ENCODE data around the gene RNF144A.

DNA sequence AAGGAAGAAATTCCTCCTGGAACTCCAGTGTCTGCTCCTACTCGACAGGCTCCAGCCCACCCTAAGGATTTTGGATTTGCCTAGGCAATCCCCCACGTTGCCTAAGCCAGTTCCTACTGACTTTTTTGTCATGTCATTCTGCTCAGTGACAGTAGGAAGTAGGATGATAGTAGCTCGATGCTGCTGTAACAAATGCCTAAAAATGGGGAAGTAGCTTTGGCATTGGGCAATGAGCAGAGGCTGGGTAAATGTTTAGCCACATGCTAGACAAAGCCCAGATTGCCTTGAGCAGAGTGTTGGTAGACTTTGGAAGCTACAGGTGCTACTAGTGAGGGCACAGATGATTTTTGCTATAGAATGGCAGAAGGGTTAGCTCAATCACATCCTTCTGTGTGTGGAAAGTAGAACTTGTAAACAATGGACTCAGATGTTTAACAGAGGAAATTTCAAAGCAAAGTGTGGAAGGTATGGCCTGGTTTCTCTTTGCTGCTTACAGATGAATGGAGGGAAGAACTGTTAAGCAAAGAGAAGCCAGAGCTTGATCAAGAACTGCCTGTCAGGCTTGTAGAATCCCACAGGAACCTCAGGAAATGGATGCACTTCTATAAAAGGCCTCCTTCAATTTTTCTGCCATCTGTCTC, 154.8 kb downstream of the RNF144A start:
- TF ChIP-seq, protein P1, sequence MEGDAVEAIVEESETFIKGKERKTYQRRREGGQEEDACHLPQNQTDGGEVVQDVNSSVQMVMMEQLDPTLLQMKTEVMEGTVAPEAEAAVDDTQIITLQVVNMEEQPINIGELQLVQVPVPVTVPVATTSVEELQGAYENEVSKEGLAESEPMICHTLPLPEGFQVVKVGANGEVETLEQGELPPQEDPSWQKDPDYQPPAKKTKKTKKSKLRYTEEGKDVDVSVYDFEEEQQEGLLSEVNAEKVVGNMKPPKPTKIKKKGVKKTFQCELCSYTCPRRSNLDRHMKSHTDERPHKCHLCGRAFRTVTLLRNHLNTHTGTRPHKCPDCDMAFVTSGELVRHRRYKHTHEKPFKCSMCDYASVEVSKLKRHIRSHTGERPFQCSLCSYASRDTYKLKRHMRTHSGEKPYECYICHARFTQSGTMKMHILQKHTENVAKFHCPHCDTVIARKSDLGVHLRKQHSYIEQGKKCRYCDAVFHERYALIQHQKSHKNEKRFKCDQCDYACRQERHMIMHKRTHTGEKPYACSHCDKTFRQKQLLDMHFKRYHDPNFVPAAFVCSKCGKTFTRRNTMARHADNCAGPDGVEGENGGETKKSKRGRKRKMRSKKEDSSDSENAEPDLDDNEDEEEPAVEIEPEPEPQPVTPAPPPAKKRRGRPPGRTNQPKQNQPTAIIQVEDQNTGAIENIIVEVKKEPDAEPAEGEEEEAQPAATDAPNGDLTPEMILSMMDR (IDR thresholded peaks at IDR 0.05), result no peak
- TF ChIP-seq ZFX (IDR thresholded peaks at IDR 0.05; ENCODE audit: borderline replicate concordance), result no peak
